Measurements from ENCODE around the gene C5orf46.
"Not testable (repeated sequence)": the region's sequence is repeated elsewhere in the genome, so short reads cannot be mapped to it uniquely, and the experiment has no call there.

GRCh38 chr5:147872744-147873435, 33.4 kb downstream of the C5orf46 start:
- TF ChIP-seq CTCF (IDR thresholded peaks at IDR 0.05; ENCODE audit: insufficient read depth, low read depth, low read length); EZH2 (IDR thresholded peaks at IDR 0.05; ENCODE audit: insufficient read depth, low read length): not testable (repeated sequence)
